GM18508 (cell line): ENCODE results near the gene ZNF24.

Experiments used
- ATAC-seq: cut with Tn5 transposase; IDR thresholded peaks from one replicate; pipeline ENCODE4 v1.9.1; 2021; ENCODE audit warnings: moderate number of reproducible peaks; ENCODE audit not compliant: insufficient read depth, unreplicated experiment

The ZNF24 gene

DNA sequence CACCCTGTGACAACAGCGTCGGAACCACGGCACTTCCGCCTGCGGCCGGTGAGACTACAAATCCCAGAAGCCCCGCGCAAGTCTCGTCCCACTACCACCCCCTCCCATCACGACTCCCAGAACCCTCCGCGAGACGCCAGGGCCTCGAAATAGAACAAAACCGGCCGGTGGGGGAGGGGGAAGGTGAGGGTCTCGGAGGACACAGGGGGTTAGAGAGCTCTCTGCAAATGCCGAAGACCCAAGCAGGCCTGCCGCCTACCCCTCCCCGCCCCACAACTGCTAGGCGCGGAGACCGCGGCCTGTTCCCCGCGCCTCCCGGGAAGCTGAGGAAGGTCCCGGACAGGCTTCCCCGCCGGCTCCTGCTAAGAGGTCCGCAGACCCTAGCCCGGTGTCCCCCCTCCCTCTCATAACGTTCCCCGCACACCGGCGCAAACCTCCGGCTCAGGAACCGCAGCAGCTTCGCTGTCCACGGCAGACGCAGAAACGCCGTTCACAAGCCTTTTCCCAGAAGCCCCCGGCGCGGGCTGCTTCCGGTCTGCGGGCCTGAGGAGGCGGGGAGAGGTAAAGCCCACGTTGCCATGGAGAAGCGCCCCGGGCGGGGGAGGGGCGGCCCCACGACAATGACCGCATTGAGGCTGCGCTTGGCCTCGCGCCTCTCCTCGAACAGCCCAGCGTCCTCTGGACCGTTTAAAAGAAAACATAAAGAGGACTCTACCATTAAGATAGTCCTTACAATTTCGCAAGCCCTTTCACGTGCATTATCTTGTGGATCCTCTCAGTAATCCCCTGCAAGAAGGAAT lies at the start of gene ZNF24:
Gene ZNF24 (minus strand): TSS at position 485 of the 800 bp plus-strand sequence. CDS start 3,770 bp downstream, outside the sequence.
- ATAC-seq = peak; percentile 66

DNA sequence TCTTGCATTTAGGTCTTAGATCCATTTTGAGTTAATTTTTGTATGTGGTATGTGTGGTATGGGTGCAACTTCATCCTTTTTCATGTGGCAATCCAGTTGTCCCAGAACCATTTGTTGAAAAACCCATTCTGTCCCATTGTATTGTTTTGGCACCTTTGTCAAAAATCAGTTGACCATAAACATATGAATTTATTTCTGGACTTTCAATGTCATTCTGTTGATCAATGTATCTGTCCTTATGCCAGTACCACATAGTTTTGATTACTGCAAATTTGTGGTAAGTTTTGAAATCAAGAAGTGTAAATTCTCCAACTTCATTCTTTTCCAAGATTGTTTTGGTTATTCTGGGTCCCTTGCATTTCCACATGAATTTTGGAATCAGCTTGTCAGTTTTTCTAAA lies 49.5 kb upstream of the ZNF24 start:
- no peak for ATAC-seq

DNA sequence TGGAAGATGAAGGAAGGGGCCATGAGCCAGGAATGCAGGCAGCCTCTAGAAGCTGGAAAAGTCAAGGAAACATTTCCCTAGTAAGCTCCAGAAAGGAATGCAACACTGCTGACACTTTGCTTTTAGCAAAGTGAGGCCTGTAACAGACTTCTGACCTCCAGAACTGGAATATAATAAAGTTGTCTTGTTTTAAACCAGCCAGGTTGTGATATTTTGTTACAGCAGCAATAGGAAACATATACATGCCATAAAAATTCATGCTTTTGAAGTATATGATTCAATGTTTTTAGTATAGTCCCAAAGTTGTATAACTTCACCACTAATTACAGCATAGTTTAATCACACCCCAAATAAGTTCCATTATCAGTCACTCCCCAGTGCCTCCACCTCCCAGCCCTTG lies 48.2 kb upstream of the ZNF24 start:
- no peak for ATAC-seq

DNA sequence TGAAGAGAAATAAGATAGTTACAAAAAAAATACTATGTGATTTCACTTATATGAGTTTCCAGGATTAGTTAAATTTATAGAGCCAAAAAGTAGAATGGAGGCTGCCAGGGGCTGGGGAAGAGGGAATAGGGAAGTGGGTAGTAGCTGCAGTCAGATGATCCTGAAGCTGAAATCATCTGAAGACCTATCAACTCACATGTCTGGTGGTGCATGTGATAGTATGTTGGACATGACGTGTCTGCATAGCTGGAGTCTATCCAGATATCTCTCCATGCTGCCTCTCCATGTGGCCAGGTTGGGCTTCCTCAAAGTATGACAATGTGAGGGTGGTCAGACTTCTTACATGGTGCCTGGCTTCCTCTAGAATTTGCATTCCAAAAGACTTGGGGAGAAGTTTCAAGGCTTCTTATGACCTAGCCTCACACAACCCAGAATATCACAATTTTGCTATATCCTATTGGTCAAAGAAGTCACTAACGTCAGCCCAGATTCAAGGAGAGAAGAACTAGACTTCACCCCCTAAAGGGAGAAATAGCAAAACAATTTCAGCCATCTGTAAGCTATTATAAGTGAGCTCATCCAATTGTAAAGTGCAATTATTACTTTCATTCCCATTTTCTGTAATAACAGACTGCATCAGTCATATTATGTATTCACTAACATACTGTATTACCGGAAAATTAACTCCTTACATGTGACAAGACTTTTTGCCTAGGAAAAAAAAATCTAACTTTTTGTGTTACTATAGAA lies 46.9 kb upstream of the ZNF24 start:
- no peak for ATAC-seq

DNA sequence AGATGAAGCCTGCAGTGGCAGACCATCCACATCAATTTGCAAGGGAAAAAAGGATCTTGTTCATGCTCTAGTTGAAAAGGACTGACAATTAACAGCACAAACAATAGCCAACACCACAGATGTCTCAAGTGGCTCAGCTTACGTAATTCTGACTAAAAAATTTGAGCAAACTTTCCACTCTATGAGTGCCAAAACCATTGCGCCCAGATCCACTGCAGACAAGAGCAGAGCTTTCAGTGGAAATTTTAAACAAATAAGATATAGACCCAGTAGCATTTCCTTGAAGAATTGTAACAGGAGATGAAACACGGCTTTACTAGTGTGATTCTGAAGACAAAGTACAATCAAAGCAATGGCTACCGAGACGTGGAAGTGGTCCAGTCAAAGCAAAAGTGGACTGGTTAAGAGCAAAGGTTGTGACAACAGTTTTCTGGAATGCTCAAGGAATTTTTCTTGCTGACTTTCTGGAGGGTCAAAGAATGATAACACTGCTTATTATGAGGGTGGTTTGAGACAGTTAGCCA lies 44.9 kb upstream of the ZNF24 start:
- no peak for ATAC-seq

DNA sequence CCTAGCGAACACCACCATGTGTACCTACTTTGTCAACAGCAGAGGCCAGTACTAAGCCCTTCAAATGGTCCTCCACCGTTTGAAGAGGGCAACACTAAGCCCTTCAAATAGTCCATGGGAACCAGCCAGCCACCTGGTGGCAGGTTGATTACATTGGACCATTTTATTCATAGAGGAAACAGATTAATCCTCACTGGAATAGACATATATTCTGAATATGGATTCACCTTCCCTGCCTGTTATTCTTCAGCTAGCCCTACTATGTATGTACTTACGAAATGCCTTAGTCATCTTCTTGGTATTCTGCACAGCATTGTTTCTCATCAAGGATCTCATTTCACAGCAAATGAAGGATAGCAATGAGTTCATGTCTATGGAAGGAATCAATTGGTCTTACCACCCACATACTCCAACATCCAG lies 42.9 kb upstream of the ZNF24 start:
- ATAC-seq = no peak

DNA sequence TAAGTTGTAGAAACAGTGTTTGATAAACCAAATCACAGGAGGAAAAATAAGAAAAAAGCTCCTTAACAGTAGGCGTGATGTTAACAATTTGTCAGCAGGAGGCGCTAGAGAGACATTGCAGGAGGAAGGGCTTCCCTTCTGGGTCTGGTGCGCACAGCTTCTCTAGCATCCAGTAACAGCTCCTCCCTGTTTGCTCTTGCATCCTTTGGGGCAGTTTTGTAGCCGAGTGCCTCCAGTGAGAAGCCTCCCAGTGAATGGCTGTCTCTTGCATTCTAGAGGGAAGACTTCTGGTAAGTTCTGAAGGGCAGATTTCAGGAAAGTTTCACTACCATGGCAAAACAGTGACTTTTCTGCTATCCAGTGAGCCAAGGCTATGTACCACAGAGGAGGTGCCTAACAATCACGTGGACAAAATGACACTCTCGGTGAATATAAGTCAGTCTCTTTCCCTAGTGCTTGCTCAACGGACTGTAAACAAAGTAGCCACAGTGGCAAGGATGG lies 42.4 kb upstream of the ZNF24 start:
- no peak for ATAC-seq

DNA sequence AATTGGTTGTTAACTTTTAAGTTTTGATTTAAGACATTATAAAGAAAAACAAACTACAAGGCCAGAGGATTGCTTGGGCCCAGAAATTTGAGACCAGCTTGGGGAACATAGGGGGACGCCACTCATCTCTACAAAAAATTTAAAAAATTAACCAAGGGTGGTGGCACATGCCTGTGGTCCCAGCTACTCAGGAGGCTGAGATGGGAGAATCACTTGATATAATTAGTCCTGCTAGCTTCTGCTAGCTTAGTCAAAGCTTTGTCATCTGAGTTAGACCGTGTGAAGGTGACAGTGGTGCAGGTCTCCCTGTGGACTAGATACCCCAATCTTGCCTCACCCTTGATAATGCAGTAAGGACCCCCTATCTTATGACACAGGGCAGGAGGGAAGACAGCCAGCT lies 38.9 kb upstream of the ZNF24 start:
- ATAC-seq = no peak

DNA sequence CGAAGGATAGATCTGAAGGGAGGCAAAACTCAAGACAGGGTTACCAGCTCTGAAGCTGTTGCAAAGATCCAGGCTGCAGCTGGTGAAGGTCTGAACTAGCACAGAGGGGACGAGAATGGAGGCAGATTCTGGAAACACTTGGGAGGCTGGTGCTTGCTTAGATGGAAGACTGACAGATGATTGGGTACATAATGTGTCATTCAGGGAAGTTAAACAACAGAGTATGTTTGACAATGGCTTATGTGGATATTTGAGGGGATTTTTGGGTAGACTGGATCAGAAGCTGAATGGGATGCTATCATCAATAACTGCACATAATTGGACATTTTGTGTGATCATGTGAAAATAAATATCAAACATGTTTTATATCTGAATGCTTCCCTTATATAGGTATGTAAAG lies 35.2 kb upstream of the ZNF24 start:
- ATAC-seq = no peak

DNA sequence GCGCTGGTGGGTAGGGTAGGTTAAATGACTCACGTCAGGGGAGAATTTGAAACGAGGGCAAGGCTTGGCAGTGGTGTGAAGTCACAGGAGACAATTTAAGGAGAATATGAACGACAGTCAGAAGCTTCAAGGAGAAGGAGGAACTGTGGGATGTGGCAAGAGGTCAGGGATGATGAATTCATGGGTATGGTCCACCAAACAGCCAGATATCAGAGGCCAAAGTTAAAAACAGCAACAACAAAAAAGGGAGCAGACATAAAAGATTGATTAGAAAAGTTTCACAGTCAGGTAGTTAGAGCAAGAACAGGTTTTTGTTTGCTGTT lies 34.3 kb upstream of the ZNF24 start:
- no peak for ATAC-seq

DNA sequence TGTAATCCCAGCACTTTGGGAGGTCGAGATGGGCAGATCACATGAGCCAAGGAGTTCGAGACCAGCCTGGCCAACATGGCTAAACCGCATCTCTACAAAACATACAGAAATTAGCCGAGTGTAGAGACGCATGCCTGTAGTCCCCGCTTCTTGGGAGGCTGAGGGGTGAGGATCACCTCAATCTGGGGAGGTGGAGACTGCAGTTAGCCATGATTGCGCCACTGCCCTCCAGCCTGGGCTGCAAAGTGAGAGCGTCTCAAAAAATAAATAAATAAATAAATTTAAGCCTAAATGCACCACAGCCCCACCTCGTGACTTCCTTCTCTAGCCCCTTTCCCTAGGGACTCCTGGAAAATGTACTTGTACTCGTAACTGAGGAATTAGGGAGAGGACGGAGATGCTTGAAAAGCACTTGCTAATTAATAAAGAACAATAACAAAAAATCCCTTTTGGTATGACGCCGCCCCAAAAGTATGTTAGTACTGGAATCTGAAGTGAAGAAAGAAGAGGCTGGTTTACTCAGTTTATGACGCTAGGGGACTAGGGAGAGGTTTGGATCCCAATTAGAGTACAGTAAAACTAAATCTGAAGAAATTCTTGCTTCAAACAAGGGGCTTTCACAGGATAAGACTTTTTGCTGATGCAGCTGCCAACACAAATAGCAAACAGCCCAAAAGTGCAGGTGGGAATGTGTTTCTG lies 33.8 kb upstream of the ZNF24 start:
- no peak for ATAC-seq

DNA sequence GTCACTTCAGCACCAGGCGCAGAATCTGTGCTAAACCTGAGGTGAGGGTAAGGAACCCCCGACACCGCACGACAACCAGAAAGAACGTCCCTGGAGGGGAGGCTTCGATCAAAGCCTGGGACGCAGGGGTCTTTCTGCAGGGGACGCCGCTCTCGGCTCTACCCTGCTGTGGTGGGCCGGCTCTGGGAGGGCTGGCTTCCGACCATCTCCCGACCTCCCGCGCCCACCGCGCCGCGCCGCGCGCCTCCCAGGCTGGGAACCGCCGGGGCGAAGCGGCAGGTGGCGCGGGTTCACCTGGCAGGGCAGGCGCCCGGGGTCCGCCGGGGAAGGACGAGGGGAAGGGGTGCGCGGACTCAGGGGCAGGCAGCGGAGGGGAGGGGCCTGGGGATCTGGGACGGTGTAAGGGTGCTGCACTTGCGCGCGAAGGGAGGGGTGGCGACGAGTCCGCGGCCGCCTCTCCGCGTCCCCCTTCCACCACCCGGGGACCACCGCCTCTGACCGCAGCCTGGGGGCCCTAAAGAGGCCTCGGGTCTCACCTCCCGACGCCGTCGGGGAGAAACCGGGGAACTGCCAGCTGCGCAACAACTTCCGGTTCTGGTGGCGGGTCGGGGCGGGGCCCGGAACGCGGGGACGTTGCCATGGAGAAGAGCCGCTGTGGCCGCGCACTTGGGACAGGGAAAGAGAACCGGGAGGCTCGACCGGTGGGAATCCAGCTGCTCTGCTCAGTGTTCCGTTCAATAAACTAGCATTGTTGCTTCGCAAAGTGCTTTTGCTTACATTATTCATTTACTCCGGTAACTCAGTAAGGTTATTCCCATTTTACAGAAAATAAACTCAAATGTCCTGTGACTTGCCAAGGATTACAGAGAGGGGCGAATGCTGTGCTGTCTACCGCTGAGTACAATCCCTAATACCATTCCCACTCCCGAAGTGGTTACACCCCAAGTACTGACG lies 32.8 kb upstream of the ZNF24 start, which contains the start of gene ZNF396:
Gene ZNF396 (minus strand): TSS at position 596 of the 954 bp plus-strand sequence. CDS start 3,045 bp downstream, outside the sequence.
- ATAC-seq = no peak

DNA sequence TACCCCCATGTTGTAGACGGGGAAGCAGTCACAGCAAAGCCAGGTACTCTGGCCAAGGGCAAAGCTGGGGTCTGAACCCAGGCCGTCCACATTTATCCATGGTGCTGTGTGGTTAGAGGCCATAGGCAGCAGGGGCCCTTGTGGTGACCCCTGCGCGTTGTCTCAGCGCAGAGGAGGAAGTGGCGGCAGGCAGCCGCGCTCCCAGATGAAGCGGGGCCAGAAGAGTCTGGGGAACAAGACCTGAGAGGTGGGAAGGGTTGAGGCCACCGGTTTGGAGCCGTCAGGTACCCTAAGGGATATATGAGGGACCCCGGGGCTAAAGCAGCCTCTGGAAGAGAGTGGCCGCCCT lies 32.1 kb upstream of the ZNF24 start:
- ATAC-seq = no peak

DNA sequence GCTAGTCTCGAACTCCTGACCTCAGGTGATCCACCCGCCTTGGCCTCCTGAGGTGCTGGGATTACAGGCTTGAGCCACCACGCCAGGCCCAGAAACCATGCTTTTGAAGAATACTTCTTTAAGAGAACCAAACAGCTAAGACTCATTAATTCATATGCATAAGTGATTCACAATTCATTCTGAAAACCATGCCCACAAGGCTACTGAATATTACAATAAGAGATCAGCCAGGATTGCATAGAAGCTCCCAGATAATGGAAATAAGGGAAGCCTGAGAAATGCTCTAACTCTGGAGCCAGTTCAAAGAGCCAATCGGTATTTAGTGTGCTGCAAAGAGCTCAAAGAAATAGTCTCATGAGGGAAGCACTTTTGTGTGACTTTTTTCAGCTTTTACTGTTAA lies 30.5 kb upstream of the ZNF24 start:
- ATAC-seq = no peak

DNA sequence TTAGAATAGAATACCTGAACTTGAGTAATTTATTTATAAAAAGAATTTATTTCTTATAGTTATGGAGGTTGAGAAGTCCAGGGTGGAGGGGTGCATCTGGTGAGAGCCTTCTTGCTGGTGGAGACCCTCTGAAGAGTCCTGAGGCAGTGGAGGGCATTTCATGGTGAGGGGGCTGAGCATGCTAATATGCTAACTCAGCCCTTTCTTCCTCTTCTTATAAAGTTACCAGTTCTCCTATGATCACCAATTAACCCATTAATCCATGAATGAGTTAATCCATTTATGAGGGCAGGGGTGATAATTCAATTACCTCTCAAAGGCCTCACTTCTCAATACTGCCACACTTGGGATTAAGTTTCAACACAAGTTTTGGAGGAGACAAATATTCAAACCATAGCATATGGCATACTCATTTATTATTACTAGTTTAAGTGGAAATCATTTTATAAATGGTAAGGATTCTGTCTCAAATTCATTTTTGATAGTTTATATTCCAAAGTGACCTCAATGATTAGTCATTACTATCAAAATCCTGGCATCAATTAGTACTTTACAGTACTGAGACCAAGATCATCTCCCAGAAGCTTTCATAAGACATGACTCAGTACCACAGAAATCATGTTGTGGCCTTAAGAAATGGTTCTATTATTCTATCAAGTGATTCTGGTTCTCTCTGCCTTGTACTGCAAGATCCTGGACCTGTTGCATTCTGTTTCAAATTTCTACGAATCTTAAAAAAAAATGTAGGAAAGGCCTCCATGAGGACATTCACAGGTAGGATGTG lies 27.4 kb upstream of the ZNF24 start:
- no peak for ATAC-seq

DNA sequence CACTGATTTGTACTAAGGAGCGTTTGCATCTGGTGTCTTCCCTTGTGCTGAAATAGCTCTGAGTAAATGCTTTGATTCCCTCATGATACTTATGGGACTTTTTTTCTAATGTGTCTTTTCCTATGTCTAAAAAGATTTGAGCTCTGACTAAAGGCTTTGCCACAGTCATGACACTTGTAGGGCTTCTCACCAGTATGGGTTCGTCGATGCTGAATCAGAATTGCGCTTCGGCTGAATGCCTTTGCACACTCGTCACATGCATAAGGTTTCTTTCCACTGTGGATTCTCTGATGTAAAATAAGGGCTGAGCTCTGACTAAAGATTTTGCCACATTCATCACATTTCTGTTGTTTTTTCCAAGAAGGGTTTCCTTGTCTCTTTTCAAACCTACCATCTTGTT lies 24.9 kb upstream of the ZNF24 start:
- no peak for ATAC-seq

DNA sequence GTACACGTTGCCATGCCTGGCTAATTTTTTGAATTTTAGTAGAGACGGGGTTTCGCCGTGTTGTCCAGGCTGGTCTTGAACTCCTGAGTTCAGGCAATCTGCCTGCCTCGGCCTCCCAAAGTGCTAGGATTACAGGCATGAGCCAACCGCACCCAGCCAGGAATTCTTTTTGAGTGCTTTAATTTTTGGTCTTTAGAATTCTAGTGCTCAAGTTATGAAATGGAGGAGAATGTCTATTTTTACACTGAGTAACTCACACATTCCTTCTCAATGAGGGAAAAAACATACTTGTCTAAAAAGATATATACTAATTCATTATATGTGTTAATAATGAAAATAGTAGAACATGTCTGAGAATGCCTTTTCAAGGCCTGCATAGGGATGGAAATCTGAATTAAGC lies 24.4 kb upstream of the ZNF24 start:
- no peak for ATAC-seq

DNA sequence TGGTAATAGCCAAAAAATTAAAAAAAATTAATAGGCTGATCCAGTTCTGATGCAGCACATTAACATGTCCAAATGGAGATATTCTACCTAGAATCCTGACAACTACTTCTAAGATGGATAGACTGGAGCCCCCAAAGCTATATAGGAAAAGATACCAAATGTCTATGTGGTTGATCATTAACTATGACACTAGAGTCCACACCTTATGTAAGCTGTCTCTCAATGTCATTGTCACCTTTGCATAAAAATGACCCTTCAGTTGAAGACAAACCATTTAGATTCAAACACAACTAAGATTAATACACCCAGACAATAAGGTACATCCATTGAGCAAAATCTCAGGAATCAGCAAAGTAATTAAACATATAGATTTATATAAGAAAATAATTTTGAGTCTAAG lies 18.3 kb upstream of the ZNF24 start:
- no peak for ATAC-seq
